Medulla oblongata (tissue), 1 donor: ENCODE results near the gene MGAT3.
"Not testable (repeated sequence)": the region's sequence is repeated elsewhere in the genome, so short reads cannot be mapped to it uniquely, and the experiment has no call there.

Source experiments
- DNase-seq: peaks from one replicate; pipeline ENCODE4 v3.0.0-alpha.2; 2015; ENCODE audit errors: extremely low spot score

Gene MGAT3

DNA sequence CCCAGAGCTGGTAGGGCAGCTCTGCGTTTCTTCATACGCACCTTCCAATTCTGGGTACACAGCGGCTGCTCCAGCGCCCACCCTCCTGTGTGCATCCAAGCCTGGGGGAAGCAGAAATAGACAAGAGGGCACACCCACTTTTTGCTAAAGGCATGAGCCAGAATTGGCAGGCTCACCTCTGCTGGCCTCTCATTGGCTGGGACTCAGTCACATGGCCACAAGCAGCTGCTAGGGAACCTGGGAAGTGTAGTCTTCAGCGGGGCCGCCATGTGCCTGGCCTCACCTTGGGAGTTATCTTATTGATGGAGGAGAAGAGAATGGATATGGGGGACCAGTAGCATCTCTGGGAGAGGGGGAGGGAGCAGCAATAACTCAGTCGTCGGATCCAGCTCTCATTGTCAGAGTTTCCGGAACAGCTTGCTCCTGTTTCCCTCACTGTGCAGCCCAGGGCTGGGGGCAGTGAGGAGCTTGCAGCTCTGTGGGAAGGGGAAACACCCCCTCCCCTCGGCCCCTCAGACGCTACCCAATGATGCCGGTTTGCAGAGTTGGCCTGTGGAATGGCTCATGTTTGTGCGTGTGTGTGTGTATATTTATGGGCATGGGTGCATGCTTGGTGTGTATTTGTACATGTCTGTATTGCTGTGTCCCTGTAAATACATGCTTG, 33.5 kb downstream of the MGAT3 start:
- peak; percentile 87 for DNase-seq

DNA sequence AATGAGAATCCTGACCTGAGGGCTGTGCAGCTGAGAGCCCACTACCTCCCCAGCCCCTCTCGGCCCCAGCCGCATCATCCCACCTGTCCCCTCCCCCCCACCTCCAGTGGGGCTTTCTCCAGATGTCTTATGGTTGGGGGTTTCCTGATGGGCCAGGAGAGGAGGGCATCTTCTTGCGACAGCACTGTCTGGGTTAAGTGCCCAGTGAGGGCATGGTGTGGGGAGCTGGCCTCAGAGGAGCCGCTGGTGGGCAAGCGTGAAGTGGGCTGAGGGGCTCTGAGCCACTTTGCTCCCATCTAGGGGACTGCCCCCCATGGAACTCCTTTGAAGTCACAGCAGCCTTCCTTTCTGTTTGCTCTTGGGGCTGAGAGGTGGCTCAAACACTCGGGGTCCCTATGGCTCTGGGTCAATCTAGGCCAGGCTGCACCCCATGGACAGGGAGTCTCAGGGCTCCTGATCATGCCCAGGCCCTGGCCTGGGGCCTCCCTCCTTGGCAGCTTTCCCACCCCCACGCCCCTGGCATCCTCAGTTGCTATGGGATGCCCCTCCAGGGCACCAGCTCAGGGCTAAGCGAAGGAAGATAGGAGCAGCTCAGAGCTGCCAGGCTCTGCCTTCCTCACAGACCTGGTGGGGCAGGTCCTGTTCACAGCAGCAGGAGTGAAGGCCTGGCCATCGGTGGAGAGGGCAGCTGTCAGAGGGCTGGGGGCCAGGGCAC, 34.3 kb downstream of the MGAT3 start:
- DNase-seq = no peak

DNA sequence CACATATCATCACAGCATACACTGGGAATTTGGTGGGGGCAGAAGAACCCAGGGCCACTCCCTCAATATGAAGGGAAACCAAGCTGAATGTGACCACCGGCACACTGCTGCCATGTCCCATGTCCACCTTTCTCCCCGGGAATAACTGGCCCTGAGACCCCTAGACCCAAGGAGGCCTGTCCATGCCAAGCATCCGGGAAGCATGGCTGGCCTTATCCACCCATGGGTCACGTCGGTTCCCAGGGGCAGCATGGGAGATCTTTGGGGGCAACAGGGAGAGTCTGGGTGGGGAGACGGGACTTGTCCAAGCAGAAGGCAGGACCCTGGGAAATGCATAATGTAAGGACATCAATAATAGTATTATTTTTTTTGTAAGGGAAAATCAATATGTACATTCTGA, 34.9 kb downstream of the MGAT3 start:
- DNase-seq = no peak

DNA sequence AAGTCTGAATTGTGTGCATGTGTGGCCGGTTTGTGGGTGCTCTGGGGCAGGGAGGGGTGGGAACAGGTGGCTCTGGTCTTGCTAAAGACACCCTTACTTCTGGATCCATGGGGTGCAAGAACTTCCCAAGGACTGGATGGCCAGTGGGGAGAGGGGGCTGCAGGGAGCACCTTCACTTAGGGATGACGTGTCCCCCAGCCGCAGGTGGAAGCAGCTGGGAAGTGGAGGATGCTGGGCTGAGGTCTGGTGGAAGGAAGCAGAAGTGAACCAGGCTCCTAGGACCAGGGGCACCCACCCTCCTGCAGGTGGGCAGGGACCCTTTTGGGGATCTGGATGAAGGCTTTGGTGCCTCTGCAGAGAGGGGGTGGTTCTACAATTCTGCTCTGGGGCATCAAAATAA, 35.4 kb downstream of the MGAT3 start:
- no peak for DNase-seq

DNA sequence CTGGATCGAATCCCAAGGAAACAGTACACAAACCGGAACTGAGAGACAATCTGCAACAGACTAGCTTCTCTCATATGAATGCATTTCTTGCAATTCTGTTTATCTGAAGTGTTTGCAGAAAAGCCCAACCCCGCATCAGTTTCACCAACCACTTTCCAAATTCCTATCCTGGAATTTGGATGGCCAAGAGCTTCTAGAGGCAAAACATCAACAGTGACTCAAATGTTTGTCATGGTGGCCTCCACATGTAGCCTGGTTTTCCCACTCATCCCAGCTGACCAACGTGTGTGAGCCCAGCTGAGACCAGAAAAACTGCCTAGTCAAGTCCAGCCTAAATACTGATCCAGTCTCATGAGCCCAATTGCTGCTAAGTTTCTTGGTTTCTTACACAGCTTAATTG, 36.9 kb downstream of the MGAT3 start:
- no peak for DNase-seq

DNA sequence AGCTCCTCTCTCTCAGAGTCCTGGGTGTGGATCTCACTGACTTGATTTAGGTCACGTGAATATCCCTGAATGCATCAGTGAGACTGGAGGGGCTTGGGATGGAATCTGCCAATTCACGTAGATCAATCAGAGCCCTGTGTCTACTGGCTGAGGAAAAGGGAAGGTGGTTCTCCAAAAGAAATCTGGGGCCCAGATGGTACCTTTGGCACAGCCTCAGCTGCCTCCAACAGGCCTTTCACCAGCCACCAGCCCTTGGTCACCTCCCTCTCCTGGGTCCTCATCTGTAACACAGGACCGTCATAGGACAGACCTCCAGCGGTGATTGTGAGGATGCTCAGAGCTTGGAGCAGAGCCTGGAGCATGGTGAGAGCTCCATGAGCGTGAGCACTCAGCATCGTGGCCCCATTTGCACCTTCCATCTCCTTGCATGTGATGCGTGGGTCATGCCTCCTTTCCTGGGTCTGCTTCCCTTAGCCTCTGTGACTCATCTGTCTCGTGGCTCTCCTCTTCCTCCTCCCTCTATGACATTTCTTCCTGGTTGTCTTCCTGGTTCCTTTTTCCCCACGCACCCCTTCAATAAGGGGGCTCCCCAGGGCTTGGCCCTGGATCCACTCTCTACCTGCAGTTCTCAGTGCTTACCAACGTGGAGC, 37.8 kb downstream of the MGAT3 start:
- no peak for DNase-seq

DNA sequence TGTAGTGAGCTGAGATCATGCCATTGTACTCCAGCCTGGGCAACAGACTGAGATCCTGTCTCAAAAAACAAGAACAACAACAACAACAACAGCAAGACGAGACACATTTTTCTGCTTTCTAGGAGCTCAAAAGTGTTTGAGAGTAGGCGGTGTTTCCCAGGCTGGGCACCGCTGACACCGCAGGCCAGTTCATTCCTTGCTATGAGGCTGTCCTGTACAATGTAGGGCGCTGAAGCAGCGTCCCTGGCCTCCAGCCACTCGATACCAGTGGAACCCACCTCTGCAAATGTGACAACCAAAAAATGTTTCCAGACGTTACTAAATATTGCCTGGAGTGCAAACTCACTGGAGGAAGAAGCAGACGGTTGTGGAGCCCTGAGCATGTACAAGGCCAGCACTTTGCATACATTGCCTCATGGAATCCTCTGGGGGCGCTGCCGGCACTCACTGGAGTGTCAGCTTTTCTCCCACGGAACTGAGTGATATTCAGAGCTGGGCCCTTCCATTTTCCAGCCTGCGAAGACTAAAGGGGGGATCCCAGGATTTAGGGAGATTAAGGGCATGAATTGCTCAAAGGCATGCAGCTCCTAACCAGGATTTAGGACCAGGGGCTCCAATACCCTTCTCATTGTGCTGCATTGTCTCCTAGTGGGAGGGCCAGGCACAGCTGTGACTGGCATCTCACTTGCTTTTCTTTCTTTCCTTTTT, 39.5 kb downstream of the MGAT3 start:
- peak; percentile 94 for DNase-seq

DNA sequence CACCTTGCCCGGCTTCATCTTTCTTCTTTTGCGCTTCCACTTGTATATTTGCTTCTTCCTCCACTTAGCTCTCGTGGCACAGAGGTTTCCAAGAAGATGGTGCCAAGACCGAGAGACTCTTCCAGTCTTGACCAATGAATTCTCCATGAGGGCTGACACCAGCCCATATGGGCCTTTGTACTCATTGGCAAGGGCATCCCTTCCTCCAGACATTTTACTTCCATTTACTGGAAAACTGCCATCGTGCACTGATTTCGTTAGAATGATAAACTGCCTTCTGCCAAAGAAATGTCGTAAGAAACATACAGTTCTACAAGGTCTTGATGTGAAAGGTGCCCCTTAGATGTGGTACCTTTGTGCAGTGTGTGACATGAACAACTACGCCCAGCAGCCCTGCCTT, 40.6 kb downstream of the MGAT3 start:
- no peak for DNase-seq

DNA sequence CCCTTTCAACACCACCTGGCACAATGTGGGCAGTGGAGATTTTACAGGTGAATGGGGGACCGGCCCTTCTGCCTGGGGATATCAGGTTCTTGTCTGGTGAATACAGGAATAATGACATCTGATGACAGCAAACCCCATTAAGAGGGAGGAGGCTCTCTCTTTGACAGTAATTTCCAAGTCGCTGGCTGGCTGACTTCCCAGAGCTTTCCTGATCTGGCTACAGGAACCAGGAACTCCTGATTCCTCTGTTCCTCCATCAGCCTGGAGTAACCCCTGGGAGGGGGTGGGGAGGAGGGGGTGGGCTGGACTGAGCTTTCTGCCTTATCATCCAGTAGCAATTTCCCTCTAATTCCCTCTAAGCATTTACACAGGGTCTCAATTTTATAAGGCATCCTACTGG, 41.6 kb downstream of the MGAT3 start:
- DNase-seq = peak; percentile 60

DNA sequence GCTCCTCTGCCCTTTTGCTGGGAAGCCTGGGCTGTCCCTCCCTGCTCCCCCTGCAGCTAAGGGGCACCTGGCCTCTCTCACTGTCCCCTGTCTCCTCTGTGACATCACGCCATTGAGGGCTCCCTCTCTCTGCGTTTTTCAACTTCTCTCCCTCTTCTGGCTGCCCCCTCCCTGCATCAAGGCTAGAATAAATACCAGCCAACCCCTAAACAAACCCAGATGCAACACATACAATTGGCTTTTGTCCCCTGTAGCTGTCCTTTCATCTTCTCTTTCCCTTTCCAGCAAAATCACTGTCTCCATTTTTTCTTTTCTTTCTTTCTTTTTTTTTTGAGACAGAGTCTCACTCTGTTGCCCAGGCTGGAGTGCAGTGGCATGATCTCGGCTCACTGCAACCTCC, 42.0 kb downstream of the MGAT3 start:
- DNase-seq = peak; percentile 81

DNA sequence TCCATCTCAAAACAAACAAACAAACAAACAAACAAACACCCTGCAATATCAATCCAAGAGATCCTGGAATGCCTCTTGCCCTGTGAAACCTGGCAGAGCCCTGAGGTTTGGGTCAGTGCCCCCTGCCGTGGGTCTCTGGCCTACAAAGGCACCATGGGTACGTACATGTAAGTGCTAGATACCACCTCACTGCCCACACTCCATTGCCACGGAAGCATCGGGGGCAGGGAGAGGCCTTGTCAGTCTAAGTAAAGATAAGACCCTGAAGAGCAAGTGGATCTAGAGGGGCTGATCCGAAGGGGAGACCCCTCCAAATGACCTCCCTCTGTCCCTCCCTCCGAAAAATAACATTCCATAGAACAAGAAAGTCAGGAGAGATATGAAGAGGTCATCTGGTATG, 43.3 kb downstream of the MGAT3 start:
- no peak for DNase-seq

DNA sequence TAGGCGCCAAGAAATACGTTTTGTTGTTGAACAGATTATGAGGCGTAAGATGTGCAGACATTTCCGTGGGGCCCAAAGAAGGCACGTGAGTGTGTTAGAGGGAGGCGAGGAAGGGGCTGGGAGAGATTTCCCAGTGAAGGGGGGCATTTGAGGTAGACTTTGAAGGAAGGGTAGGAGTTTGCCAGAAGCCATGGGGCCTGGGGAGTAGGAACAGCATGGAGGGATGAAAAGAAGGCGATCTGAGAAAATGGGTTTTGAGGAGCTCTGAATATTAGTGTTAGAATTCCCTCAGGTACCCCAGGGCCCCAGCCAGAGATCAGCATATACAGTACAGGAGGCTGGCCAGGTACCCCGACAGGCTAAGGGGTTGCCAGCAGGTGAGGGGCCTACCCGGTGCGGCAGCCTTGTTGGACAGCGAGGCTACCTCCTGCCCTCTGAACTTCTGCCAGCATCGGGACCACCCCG, 44.9 kb downstream of the MGAT3 start:
- no peak for DNase-seq

DNA sequence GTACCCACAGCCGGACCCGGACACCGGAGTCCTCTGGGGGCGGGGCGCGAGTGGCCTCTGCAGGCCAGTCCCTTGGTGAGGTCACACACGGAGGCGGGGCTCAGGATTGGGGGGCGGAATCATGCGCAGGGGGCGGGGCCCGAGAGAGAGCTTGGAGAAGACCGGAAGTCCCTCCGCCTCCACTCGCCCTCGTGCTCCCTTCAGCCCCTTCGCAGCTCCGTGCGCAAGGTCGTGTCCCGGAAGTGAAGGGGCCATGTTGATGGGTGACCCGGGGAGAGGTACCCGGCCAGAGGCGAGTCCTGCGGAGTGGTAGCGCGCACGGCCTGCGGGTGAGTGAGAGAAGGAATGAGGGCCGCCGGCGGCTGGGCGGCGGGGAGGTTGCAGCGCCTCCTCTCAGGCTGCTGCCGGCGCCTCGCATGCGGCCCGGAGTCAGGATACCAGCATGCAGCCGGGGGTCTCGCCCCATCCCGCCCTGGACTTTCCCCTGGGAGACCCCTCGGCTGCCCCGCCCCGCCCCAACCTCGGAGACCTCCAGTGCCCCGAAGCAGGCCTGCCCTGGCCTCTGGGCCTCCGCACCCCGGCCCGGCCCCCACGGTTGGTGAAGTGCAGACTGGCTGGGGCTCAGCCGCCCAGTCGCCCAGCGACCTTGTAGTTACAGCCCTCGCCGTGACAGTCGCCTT, 45.4 kb downstream of the MGAT3 start, which contains the start of gene MIEF1:
TSS of gene MIEF1 (plus strand) at position 182 of the 680 bp plus-strand sequence. CDS start 9,005 bp downstream, outside the sequence.
- DNase-seq = peak; percentile 99

DNA sequence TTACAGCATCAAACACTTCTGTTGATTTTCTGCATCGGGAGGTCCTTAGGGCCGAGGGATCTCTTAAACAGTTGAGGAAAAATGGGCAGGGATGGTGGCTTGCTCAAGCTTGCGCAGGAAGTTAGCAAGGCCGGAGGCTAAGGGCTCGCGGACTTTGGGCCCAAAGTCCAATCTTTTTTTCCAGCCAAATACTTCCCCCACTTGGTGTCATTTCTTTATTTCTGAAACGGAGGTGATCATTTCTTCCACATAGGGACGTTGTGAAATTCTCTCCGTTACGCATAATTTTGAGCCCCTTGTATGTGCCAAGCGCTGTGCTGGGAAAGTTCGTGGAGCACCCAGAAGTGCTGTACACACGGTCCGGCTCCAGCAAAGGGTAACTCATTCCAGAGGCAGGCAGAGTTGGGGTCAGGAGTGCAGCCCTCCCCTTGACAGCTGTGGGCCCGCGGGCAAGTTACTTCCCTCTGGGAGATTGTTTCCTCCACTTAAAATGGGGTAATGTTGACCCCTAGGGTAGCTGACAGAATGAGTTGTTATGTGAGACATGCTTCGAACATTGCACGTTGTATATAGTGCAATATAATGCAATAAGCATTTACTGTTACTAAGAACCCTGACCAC, 46.1 kb downstream of the MGAT3 start:
- DNase-seq = no peak

DNA sequence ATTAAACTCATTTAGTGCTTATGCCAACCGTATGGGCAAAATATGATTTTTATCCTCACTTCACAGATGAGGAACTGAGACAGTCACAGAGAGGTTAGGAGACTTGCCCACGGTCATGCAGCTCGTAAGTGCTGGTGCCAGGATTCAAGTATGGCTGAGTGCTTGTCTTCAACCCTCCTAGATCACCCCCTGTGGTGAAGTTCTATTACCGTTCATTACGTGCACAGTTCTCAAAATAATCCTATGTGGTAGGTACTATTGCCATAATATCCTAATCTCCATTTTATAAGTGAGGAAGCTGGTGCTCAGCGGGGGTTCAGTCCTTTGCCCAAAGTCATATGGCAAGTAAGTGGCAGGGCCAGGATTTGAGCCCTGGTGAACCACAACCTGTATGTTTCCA, 46.8 kb downstream of the MGAT3 start:
- no peak for DNase-seq

DNA sequence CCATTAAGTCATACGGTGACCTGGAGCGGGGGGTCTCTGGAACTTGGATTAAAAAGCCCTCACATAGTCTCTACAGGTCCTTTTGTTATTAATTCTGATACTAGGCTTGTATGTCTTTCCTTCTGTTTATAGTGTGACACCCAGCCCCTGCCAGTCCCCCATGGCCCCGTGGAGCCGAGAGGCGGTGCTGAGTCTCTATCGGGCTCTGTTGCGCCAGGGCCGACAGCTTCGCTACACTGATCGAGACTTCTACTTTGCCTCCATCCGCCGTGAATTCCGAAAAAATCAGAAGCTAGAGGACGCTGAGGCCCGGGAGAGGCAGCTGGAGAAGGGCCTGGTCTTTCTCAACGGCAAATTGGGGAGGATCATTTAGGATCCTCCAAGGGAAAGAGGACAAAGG, 47.3 kb downstream of the MGAT3 start:
- no peak for DNase-seq

DNA sequence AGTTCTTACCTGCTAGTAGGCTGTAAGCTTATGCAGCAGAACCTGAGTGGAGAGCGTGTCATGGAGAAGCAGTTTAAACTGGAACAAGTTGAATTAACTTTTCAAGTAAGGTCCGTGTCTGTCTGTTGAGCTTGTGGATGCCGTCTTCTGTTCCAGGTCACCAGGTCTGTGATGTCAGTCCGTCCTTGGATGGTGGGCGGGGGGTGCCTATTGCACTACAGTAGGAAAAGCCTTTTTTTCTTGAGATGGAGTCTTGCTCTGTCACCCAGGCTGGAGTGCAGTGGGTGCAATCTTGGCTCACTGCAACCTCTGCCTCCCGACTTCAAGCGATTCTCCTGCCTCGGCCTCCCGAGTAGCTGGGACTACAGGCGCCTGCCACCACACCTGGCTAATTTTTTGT, 50.2 kb downstream of the MGAT3 start:
- not testable (repeated sequence) for DNase-seq

DNA sequence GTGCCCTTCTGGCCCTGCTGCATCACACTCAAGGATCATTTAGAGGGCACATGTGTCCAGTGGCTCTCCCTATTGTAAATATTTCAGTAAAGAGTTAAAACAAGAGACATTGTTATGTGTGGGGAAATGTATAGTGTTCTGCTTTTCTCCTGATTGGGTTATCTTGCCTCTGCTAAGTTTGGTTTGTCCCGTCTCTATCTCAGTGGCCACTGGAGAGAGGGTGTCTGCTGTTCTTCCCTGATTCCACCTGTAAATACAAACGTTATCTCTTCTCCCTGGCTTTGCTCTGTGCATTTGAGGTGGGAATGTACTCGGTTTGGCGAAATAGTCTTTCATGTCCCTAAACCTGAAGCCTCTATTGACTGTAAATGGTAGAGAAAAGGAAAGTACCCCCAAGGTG, 51.6 kb downstream of the MGAT3 start:
- DNase-seq = no peak

DNA sequence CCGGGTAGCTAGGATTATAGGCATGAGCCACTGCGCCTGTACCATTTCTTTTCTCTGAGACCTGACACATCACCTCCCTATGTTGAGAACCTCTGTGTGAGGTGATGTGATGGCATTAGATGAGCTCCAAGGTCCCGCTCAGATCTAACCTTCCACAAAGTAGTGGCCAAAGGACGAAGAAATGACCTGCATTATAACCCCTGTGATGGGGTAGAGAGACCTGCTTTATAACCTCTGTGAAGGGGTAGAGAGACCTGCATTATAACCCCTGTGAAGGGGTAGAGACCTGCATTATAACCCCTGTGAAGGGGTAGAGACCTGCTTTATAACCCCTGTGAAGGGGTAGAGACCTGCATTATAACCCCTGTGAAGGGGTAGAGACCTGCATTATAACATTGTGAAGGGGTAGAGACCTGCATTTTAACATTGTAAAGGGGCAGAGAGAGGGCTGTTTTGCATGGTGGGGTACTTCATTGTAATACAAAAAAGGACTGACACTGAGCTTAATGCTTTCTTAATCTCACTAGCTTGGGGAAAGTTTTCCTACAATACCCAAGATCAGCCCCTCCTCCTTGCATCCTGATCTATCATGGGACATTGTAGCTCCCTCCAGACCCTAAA, 53.8 kb downstream of the MGAT3 start:
- DNase-seq = no peak

DNA sequence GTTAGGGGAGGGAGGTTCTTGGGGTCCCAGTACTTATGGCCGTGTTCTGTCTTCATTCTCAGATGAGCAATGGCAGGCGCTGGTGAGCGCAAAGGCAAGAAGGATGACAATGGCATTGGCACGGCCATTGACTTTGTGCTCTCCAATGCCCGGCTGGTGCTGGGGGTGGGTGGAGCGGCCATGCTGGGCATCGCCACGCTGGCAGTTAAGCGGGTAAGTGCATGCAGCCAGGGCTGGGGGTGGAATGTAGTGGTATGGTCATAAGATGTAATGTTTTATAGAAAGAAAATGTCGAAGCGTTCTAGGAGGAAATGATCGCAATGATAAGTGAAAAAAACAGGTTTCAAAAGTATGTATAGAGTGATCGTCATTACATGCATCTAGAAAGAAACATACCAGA, 54.4 kb downstream of the MGAT3 start:
- DNase-seq = no peak

DNA sequence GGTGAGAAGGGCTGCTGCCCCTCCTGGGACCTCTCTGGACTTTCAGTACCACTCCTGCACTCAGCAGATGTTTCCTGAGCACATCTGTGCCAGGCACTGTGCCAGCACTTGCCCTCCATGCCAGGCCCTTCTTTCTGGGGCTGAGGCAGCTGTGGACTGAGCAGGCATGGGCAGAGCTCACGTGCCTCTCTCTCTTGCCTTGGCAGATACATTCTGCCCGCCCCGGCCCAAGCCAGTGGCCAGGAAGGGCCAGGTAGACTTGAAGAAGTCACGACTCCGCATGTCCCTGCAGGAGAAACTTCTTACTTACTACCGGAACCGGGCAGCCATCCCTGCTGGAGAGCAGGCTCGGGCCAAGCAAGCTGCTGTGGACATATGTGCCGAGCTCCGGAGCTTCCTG, 55.2 kb downstream of the MGAT3 start:
- no peak for DNase-seq
